ENCODE data around the gene RGP1.

Gene RGP1
- total RNA-seq = 35.8 to 76.3 (median 44.0) reads per million in 3 experiments

DNA sequence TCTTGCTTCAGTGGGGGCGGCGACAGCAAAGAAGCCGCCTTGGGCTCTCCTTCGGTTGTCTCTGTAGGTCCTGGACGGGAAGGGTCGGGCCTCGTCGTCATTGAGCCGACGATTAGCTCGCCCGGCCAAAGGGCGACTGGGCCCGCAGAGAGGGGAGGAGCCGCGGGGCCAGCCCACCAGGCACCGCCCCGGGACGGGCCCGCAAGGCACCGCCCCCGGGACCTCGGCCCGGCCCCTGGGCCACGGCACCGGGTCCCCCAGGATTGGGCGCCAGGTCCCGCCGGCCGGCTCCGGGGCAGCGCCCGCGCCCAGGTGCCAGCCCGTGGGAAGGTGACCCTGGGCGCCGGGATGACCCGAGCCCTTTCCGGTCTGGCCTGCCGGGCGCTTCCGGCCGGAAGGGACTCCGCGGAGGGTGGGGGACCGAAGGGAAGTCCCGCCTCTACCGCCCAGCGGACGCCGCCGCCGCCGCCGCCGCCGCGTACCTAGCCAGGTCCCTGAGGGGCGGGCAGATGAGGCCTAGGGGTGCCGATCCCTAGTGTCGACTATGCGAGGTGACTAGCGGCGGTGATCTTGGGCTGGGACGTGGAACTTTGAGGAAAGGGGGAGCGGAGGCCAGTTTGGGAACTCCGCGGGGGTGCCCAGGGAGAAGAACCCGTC is at the start of gene RGP1, which contains the start of gene GBA2:
TSS of gene RGP1 (plus strand) at position 430 of the 657 bp plus-strand sequence. CDS start 469 bp downstream, outside the sequence.
TSS of gene GBA2 (minus strand) at position 371 of the 657 bp plus-strand sequence. CDS start 524 bp downstream, outside the sequence.
- peak; percentile 54 for DNase-seq

GRCh38 chr9:35700031-35700430 is 49.1 kb upstream of the RGP1 start:
- DNase-seq = no peak

- no peak for DNase-seq
These were observed 48.1 kb upstream of the RGP1 start for GRCh38 chr9:35700942-35701341.

GRCh38 chr9:35702696-35703095 is 46.4 kb upstream of the RGP1 start:
- DNase-seq = no peak

DNA sequence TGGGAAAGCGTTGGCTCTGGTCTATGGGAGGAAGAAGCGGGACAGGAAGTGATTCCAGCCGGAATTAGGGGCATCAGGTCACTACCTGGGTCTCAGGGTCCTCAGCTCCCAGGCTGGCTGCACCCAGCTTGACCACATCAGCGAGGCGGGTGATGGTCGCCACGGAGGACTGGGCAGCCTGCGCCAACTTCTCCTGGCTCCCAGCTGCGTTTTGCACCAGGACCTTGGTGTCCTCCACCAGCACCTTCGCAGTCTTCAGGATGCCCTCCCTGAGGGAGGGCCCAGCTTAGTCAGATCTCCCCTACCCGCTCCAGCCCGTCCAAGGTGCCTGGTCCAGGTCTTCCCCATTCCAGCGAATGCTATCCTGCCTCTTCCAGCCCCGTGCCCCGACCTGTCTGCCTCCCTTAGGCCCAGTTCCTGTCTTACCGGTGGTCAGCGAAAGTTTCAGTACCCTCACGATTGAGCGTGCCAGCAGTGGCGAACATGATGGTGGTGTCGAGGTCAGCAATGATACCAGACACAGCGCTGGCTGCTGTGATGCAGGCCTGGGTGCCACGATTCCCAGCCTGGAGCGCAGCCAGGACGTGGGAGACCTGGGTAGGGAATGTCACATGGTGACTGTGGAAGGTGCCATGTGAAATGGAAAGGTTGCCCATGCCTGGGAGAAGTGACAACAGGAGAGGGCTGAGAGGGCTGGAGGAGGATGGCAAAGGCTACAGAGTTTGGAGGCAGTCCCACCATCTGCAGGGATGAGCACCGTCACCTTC is 45.0 kb upstream of the RGP1 start:
- DNase-seq = no peak

- DNase-seq = no peak
These were observed 43.7 kb upstream of the RGP1 start for GRCh38 chr9:35705372-35705771.

DNA sequence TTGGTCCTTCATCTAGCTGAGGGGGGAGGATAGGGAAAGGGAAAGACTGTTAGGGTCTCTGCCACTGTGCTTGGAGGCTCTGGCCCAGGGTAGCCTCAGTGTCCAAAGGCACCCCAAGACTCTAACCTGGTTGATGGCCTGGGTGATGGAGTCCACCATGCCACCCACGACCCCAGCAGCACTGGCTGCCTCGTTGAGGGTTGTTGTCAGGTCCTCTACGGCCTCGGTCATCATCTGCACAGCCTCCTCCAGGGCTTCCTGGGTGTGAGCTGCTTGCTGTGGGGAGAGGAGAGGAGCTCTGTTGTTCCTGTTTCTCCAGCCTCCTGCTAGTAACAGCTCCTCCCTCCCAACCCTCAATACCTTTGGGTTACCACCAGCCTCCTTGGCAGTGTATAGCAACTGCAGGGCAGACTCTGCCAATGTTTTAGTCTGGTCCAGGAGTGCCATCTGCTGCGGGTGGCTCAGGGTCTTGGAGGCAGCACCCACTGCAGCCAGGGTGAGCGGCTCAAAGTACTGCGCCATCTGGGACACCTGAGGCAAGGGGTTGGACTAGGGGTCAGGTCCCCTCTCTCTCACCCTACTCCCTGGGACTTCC is 43.2 kb upstream of the RGP1 start:
- DNase-seq = no peak

- DNase-seq = no peak
These were observed 42.1 kb upstream of the RGP1 start for GRCh38 chr9:35706951-35707350.

GRCh38 chr9:35708146-35708545 is 40.9 kb upstream of the RGP1 start:
- no peak for DNase-seq

DNA sequence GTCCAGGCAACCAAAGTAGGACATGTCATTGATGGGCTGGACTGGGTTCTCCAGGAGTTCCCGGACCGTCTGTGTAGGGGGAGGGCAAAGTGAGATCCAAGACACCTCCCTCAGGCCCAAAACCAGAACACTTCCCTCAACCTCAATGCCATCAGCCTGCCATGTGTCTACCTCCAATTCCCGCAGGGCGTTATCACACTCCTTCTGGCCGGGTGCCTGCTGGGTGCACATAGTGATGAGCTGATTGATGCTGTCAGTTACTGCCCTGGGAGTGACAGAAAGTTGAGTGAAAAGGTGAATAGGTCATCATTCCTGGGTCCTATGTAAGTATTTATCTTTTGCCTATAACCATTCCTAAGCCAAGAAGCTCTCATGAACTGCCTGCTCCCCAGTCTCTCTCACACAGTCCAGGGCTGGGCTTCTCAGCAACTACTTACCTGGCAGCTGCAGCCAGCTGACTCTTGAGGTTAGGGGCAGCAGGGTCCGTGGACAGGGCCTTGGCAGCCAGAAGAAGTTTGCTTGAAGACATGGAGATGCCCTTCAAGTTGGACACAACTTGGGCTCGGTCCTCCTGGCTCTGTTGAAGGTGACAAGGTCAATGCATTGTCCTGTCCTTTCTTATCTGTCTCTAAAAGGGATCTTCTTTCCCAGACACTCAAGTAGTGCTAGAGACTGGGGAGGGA is 38.1 kb upstream of the RGP1 start:
- DNase-seq = no peak

DNA sequence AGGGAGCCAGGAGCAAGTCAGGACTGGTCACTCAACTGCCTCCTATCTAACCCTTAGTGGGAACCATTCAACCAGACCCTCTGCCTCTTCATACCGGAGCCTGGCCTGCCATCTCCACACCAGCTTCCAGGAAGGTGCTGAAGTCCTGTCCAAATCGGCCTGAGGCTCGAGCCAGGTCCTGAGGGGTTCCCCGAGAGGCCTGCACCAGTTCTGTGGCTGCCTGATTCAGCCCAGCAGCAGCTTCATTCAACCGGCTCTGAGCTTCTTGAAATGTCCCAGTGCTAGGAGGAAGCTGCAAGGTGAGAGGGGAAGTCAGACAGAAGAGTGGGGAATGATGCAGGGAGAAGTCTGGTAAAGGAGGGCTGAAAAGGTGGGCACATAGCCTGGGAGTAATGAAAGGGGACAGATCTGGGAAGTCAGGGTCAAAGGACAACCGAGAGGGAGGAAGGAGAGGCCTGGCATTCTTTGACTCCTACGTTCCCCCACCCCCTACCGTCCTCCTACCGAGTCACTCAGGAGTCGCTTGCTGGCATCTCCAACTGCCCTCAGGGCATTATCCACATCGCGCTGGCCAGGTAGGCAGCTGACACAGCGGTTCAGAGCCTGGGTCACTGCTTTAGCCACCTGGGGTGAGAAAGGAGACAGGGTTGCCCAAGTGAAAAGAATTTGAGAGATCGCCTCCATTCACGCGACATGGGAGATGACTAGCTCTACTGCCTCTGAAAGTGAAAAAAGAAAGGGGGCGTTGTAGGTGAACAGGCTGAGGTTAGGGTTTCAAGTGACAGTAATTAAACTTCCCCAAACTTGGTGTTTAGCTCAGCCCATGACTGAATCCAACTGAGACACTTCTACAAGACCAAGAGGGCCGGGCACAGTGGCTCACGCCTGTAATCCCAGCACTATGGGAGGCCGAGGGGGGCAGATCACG is 37.3 kb upstream of the RGP1 start:
- DNase-seq = no peak

GRCh38 chr9:35712762-35713400 is 36.2 kb upstream of the RGP1 start:
- DNase-seq = no peak

GRCh38 chr9:35713578-35713977 is 35.5 kb upstream of the RGP1 start:
- DNase-seq = no peak

GRCh38 chr9:35714123-35714522 is 35.0 kb upstream of the RGP1 start:
- no peak for DNase-seq

GRCh38 chr9:35714579-35715252 is 34.4 kb upstream of the RGP1 start:
- DNase-seq = no peak

GRCh38 chr9:35716230-35716629 is 32.9 kb upstream of the RGP1 start:
- DNase-seq = no peak

DNA sequence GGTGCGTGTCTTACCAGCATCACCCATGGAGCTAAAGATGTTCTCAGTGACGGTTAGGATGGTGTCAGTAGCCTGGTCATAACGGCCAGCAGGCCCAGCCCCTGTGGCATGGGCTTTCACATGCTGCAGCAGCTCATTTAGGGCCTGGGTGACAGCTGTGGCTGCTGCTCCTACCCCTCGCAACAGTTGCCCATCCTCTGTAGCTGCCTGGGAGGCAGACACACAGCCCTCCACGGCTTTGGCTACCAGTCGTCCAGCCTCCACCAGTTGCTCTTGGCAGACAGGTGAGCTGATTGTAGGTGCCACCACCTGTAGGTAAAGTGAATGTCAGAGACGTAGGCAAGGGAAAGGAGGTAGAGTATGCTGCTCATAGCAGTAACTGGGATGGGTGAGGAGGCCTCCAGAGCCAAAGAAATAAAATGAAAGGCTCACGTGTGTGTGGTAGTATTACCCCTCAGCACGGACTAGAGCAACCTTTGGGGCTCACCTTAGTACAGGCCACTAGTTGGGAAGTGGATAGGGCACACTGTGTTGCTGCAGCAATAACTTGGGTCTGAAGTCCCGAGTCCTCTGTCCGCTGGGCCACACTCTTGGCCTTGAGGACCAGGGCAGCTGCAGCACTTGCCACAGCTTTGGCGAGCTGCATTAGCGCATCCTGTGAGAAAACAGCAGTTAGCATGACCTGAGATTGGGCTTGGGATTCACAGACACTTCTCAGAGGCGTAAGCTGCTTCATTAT is 31.8 kb upstream of the RGP1 start:
- no peak for DNase-seq

GRCh38 chr9:35718721-35719511 is 30.2 kb upstream of the RGP1 start:
- no peak for DNase-seq

DNA sequence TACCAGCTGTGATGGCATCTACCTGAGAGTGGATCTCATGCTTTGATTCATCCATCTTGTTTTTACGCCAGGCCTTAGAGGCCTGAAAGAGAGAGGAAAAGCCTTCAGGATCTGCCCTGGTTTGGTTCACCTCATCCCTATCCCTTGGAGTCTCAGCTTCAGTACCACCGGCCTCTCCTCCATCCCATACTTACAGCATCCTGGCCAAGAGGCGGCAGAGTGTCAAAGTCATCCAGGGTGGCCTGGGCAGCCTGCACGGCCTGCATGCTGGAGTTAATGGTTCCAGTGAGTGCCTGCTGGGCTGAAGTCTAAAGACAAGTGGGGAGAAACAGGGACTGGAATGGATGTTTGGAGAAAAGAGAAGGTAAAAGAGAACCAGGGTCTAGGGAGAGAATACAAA is 29.5 kb upstream of the RGP1 start:
- DNase-seq = no peak

All from central memory CD4-positive, alpha-beta T cell (primary cell).